Liver (tissue), 9 donors: ENCODE measurements around the gene KIF22. TPM values are rescaled to one million over a fixed set of nuclear protein-coding genes. Genes with fewer than 3 reads are reported as not detected.

ENCODE experiments used
- DNase-seq: peaks from one replicate; pipeline ENCODE4 v3.0.0-alpha.2; 2017; ENCODE audit warnings: low spot score
- H3K27ac ChIP-seq, 2 donors: one replicate each; pipeline ENCODE4 v1.7.0; 2013; ENCODE audit warnings: inconsistent platforms in 2 of 2, low read length in 2 of 2, control low read depth in 1 of 2, low read depth in 1 of 2, mild to moderate bottlenecking in 1 of 2
- H3K27me3 ChIP-seq, 4 donors: one replicate each; pipeline versions ENCODE4 v1.6.1 to v1.7.0; 2013; ENCODE audit warnings: low read length in 3 of 4, inconsistent platforms in 1 of 4, mild to moderate bottlenecking in 1 of 4, moderate library complexity in 1 of 4; ENCODE audit not compliant: control insufficient read depth in 4 of 4, insufficient read depth in 4 of 4
- H3K36me3 ChIP-seq, 4 donors: one replicate each; pipeline versions ENCODE4 v1.6.1 to v1.7.0; 2013; ENCODE audit warnings: low read length in 3 of 4, mild to moderate bottlenecking in 3 of 4, low read depth in 1 of 4, moderate library complexity in 1 of 4; ENCODE audit not compliant: control insufficient read depth in 4 of 4, insufficient read depth in 3 of 4
- H3K4me1 ChIP-seq, 4 donors: one replicate each; pipeline versions ENCODE4 v1.6.1 to v1.7.0; 2013; ENCODE audit warnings: low read length in 3 of 4, mild to moderate bottlenecking in 3 of 4, moderate library complexity in 1 of 4; ENCODE audit not compliant: control insufficient read depth in 4 of 4, insufficient read depth in 4 of 4
- H3K4me3 ChIP-seq, 3 donors: one replicate each; pipeline versions ENCODE4 v1.6.1 to v1.7.0; 2013; ENCODE audit warnings: low read length in 3 of 3, control low read depth in 1 of 3, low read depth in 1 of 3, mild to moderate bottlenecking in 1 of 3
- H3K9ac ChIP-seq, 2 donors: one replicate each; pipeline ENCODE4 v1.7.0; 2013; ENCODE audit warnings: low read length in 2 of 2, mild to moderate bottlenecking in 2 of 2, moderate library complexity in 2 of 2, control low read depth in 1 of 2, low read depth in 1 of 2
- H3K9me3 ChIP-seq, 4 donors: one replicate each; pipeline versions ENCODE4 v1.6.1 to v1.7.0; 2013; ENCODE audit warnings: low read length in 3 of 4; ENCODE audit not compliant: control insufficient read depth in 4 of 4
- EGR1 ChIP-seq, 2 donors: IDR thresholded peaks; 2 replicates each; pipeline ENCODE4 v1.6.1; 2016 to 2018; ENCODE audit warnings: antibody characterized with exemption in 2 of 2, low read depth in 2 of 2
- FOXA1 ChIP-seq: IDR thresholded peaks from 2 replicates; pipeline ENCODE4 v1.6.1; 2016; ENCODE audit warnings: antibody characterized with exemption
- FOXA2 ChIP-seq: IDR thresholded peaks from 2 replicates; pipeline ENCODE4 v1.6.1; 2016; ENCODE audit warnings: antibody characterized with exemption
- GABPA ChIP-seq, 2 donors: IDR thresholded peaks in 1 of 2; conservative IDR thresholded peaks in 1 of 2; 2 replicates each; pipeline ENCODE4 v1.6.1; 2016; ENCODE audit warnings: antibody characterized with exemption in 2 of 2, mild to moderate bottlenecking in 1 of 2, moderate library complexity in 1 of 2
- HNF4A ChIP-seq, 2 donors: conservative IDR thresholded peaks; 2 replicates each; pipeline ENCODE4 v1.6.1; 2016; ENCODE audit warnings: antibody characterized with exemption in 2 of 2, mild to moderate bottlenecking in 2 of 2
- HNF4G ChIP-seq: IDR thresholded peaks from 2 replicates; pipeline ENCODE4 v1.6.1; 2016; ENCODE audit warnings: antibody characterized with exemption
- JUND ChIP-seq, 2 donors: IDR thresholded peaks; 2 replicates each; pipeline ENCODE4 v1.6.1; 2016; ENCODE audit warnings: antibody characterized with exemption in 2 of 2
- NR2F2 ChIP-seq: IDR thresholded peaks from 2 replicates; pipeline ENCODE4 v1.6.1; 2016; ENCODE audit warnings: antibody characterized with exemption
- RAD21 ChIP-seq, 2 donors: IDR thresholded peaks; 2 replicates each; pipeline ENCODE4 v1.6.1; 2016; ENCODE audit warnings: antibody characterized with exemption in 2 of 2, mild to moderate bottlenecking in 2 of 2
- RXRA ChIP-seq, 2 donors: IDR thresholded peaks; 2 replicates each; pipeline ENCODE4 v1.6.1; 2017 to 2018; ENCODE audit warnings: antibody characterized with exemption in 2 of 2, mild to moderate bottlenecking in 1 of 2
- SP1 ChIP-seq: IDR thresholded peaks from 2 replicates; pipeline ENCODE4 v1.6.1; 2018; ENCODE audit warnings: antibody characterized with exemption, mild to moderate bottlenecking
- TAF1 ChIP-seq: conservative IDR thresholded peaks from 2 replicates; pipeline ENCODE4 v1.6.1; 2016; ENCODE audit warnings: antibody characterized with exemption, mild to moderate bottlenecking
- YY1 ChIP-seq: IDR thresholded peaks from 2 replicates; pipeline ENCODE4 v1.6.1; 2016; ENCODE audit warnings: antibody characterized with exemption, mild to moderate bottlenecking
- WGBS: extraction: QIAGEN DNeasy Blood & Tissue Kit; methylation state at CpG from one replicate; pipeline ENCODE4 v1.1.7; 2013; 5-methylcytosine and 5-hydroxymethylcytosine counted together
- polyA plus RNA-seq, 2 donors: library from polyadenylated mRNA; stranded (reverse) in 1 of 2; unstranded in 1 of 2; fragments of 200-250 nt in 1 of 2; fragments of >200 nt in 1 of 2; fragmentation: Nextera tagmentation in 1 of 2; extraction: Ambion mirVana in 1 of 2; gene quantifications; one replicate each; pipeline versions ENCODE4 v1.2.1 to v1.2.3, GENCODE V29; 2013 to 2015
- total RNA-seq, 2 donors: library from RNA; depleted of rRNA; stranded (reverse); fragments of >200 nt; gene quantifications; one replicate each; pipeline ENCODE4 v1.2.3, GENCODE V29; 2014
- TF ChIP-seq, protein P1 (sequence below): IDR thresholded peaks from 2 replicates; pipeline ENCODE4 v1.6.1; 2016; ENCODE audit warnings: antibody characterized with exemption
- TF ChIP-seq, protein P2 (sequence below): IDR thresholded peaks from 2 replicates; pipeline ENCODE4 v1.6.1; 2016; ENCODE audit warnings: antibody characterized with exemption, mild to moderate bottlenecking
- TF ChIP-seq, protein P3 (sequence below): fragments of 150-350 bp; IDR thresholded peaks from 2 replicates; pipeline ENCODE4 v1.5.1; 2017; ENCODE audit warnings: improper control_type of control experiment, low read depth, low read length; ENCODE audit not compliant: missing input control
- TF ChIP-seq, protein P4 (sequence below): IDR thresholded peaks from 2 replicates; pipeline ENCODE4 v1.6.1; 2016; ENCODE audit warnings: antibody characterized with exemption
- TF ChIP-seq, protein P5 (sequence below): IDR thresholded peaks from 2 replicates; pipeline ENCODE4 v1.6.1; 2016; ENCODE audit warnings: antibody characterized with exemption
- donor health status: healthy.
- donor health status: healthy.
- donor health status: healthy.
- donor health status: healthy.
- donor health status: healthy.

KIF22 gene
- total and polyA plus RNA-seq, 4 donors: 15.0 to 80.1 (median 49.3) TPM

DNA sequence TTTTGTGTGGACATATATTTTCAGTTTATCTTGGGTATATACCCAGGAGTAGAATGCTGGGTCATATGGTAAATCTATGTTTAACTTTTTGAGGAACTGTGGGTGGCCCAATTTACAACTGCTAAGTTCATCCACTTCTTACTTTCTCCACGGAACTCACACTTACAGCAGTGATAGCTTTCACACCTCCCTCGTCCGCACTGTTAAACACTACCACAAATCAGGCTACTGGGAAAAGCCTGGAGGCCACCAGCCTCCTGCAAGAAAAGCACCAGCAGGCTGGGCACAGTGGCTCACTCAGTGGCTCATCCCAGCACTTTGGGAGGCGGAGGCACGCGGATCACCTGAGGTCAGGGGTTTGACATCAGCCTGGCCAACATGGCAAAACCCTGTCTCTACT, 27.2 kb upstream of the KIF22 start:
- H3K27me3 ChIP-seq: no peaks in the 10 kb centered on the region
- no peak overlapping the region for H3K9ac ChIP-seq
- DNase-seq: no peak
- H3K4me1 ChIP-seq: peaks cover 8 to 66% (median 50%) of the 10 kb centered on the region in 4 donors
- H3K27ac ChIP-seq: no peak overlapping the region
- H3K4me3 ChIP-seq: no peak overlapping the region
- no peaks in the 10 kb centered on the region for H3K36me3 ChIP-seq
- no peaks in the 10 kb centered on the region for H3K9me3 ChIP-seq
- WGBS: 88% methylated on average over 6 of the region's 6 CpGs
- TF ChIP-seq JUND (IDR thresholded peaks at IDR 0.05) (no peak), RXRA (IDR thresholded peaks at IDR 0.05) (no peak), RAD21 (IDR thresholded peaks at IDR 0.05) (no peak), EGR1 (IDR thresholded peaks at IDR 0.05; ENCODE audit: low read depth in 2 of 2) (no peak), NR2F2 (no peak), HNF4G (no peak), SP1 (no peak), TAF1 (no peak), FOXA1 (no peak)
- TF ChIP-seq, protein P1, sequence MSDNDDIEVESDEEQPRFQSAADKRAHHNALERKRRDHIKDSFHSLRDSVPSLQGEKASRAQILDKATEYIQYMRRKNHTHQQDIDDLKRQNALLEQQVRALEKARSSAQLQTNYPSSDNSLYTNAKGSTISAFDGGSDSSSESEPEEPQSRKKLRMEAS: no peak
- TF ChIP-seq, protein P2, sequence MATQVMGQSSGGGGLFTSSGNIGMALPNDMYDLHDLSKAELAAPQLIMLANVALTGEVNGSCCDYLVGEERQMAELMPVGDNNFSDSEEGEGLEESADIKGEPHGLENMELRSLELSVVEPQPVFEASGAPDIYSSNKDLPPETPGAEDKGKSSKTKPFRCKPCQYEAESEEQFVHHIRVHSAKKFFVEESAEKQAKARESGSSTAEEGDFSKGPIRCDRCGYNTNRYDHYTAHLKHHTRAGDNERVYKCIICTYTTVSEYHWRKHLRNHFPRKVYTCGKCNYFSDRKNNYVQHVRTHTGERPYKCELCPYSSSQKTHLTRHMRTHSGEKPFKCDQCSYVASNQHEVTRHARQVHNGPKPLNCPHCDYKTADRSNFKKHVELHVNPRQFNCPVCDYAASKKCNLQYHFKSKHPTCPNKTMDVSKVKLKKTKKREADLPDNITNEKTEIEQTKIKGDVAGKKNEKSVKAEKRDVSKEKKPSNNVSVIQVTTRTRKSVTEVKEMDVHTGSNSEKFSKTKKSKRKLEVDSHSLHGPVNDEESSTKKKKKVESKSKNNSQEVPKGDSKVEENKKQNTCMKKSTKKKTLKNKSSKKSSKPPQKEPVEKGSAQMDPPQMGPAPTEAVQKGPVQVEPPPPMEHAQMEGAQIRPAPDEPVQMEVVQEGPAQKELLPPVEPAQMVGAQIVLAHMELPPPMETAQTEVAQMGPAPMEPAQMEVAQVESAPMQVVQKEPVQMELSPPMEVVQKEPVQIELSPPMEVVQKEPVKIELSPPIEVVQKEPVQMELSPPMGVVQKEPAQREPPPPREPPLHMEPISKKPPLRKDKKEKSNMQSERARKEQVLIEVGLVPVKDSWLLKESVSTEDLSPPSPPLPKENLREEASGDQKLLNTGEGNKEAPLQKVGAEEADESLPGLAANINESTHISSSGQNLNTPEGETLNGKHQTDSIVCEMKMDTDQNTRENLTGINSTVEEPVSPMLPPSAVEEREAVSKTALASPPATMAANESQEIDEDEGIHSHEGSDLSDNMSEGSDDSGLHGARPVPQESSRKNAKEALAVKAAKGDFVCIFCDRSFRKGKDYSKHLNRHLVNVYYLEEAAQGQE: no peak
- TF ChIP-seq, protein P3, sequence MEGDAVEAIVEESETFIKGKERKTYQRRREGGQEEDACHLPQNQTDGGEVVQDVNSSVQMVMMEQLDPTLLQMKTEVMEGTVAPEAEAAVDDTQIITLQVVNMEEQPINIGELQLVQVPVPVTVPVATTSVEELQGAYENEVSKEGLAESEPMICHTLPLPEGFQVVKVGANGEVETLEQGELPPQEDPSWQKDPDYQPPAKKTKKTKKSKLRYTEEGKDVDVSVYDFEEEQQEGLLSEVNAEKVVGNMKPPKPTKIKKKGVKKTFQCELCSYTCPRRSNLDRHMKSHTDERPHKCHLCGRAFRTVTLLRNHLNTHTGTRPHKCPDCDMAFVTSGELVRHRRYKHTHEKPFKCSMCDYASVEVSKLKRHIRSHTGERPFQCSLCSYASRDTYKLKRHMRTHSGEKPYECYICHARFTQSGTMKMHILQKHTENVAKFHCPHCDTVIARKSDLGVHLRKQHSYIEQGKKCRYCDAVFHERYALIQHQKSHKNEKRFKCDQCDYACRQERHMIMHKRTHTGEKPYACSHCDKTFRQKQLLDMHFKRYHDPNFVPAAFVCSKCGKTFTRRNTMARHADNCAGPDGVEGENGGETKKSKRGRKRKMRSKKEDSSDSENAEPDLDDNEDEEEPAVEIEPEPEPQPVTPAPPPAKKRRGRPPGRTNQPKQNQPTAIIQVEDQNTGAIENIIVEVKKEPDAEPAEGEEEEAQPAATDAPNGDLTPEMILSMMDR: no peak
- TF ChIP-seq, protein P4, sequence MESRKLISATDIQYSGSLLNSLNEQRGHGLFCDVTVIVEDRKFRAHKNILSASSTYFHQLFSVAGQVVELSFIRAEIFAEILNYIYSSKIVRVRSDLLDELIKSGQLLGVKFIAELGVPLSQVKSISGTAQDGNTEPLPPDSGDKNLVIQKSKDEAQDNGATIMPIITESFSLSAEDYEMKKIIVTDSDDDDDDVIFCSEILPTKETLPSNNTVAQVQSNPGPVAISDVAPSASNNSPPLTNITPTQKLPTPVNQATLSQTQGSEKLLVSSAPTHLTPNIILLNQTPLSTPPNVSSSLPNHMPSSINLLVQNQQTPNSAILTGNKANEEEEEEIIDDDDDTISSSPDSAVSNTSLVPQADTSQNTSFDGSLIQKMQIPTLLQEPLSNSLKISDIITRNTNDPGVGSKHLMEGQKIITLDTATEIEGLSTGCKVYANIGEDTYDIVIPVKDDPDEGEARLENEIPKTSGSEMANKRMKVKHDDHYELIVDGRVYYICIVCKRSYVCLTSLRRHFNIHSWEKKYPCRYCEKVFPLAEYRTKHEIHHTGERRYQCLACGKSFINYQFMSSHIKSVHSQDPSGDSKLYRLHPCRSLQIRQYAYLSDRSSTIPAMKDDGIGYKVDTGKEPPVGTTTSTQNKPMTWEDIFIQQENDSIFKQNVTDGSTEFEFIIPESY: no peak

DNA sequence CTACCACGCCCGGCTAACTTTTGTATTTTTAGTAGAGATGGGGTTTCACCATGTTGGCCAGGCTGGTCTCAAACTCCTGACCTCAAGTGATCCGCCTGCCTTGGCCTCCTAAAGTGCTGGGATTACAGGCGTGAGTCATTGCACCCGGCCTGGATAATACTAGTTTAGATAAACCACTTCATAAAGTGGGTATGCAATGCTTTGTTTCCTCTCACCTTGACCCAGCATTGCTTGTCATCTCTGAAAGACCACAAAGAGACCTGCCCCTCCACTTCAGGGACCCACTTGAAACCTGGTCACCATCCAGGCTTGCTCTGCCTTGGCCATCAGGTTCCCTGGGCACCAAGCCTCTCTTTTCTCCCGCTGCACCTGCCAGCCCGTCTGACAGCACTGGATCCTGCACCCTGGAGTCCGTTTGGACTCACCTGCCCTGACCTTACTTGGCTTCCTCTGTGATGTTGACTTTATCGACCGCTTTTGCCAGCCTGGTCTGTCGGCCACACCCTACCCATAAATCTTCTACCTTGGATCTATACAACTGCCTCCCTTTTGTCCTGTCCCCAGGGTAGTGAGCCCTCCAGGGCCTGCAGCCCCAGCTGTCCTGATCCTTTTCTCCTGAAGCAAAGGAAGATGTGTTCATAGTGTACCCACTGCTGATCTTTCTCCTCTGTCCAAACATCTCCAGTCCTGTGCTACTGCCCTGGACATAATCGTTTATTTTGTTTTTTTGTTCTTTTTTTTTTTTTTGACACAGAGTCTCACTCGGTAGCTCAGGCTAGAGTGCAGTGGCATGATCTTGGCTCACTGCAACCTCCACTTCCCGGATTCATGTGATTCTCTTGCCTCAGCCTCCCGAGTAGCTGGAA, 25.2 kb upstream of the KIF22 start:
- Histone ChIP-seq H3K27ac (peak overlapping the region; percentile 37 to 56), H3K4me3 (no peak overlapping the region), H3K36me3 (no peaks in the 10 kb centered on the region), H3K9me3 (no peaks in the 10 kb centered on the region), H3K9ac (no peak overlapping the region), H3K27me3 (no peaks in the 10 kb centered on the region), H3K4me1 (peaks cover 8 to 57% (median 38%) of the 10 kb centered on the region in 4 donors)
- no peak for DNase-seq
- WGBS: 31% methylated on average over 15 of the region's 15 CpGs
- TF ChIP-seq FOXA2: peak; percentile 93
- TF ChIP-seq GABPA (IDR thresholded peaks at IDR 0.05 in 1 of 2, conservative IDR thresholded peaks at IDR 0.05 in 1 of 2): peak in 1 of 2 donors; percentile 28
- TF ChIP-seq RXRA (IDR thresholded peaks at IDR 0.05): peak; percentile 96 to 99
- no peak for TF ChIP-seq TAF1
- peak; percentile 69 for TF ChIP-seq YY1
- TF ChIP-seq JUND (IDR thresholded peaks at IDR 0.05): peak in 1 of 2 donors; percentile 64
- TF ChIP-seq HNF4A (conservative IDR thresholded peaks at IDR 0.05): peak; percentile 94 to 96
- TF ChIP-seq NR2F2: peak; percentile 83
- TF ChIP-seq, protein P5, sequence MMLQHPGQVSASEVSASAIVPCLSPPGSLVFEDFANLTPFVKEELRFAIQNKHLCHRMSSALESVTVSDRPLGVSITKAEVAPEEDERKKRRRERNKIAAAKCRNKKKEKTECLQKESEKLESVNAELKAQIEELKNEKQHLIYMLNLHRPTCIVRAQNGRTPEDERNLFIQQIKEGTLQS: peak; percentile 18
- TF ChIP-seq, protein P1: no peak
- TF ChIP-seq, protein P2: no peak
- TF ChIP-seq EGR1 (IDR thresholded peaks at IDR 0.05; ENCODE audit: low read depth in 2 of 2): no peak
